ENCODE measurements around the gene GNA15. TPM values are rescaled to one million over a fixed set of nuclear protein-coding genes. Genes with fewer than 3 reads are reported as not detected.

GNA15 gene
- total RNA-seq, 1 experiment from 2014 or later = 0.22 TPM

DNA sequence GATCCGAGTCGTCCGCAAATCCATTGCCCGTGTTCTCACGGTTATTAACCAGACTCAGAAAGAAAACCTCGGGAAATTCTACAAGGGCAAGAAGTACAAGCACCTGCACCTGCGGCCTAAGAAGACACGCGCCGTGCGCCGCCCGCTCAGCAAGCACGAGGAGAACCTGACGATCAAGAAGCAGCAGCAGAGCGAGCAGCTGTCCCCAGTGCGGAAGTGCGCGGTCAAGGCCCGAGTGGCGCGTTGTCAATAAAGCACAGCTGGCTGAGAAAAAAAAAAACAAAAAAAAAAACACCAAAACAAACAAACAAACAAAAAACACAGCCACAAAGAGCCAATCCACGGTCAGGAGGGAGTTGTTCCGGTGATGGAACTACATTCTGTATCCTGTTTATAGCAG is 4.7 kb upstream of the GNA15 start (continued):
- no peak for TF ChIP-seq ERG (CRISPR knock-in tag; IDR thresholded peaks at IDR 0.05)
- no peak for TF ChIP-seq TCF7 (CRISPR knock-in tag; IDR thresholded peaks at IDR 0.05; ENCODE audit: low read depth)
- no peak for TF ChIP-seq E2F1 (CRISPR knock-in tag; IDR thresholded peaks at IDR 0.05)
- no peak for TF ChIP-seq EMX1 (CRISPR knock-in tag; IDR thresholded peaks at IDR 0.05)
- no peak for TF ChIP-seq NR3C1 (CRISPR knock-in tag; conservative IDR thresholded peaks at IDR 0.05; ENCODE audit: low read depth)
- no peak for TF ChIP-seq IRF2 (CRISPR knock-in tag; IDR thresholded peaks at IDR 0.05; ENCODE audit: borderline replicate concordance, low read depth)

GRCh38 chr19:3132971-3133792 is 2.7 kb upstream of the GNA15 start:
- peak overlapping the region; percentile 72 for H3K27ac Mint-ChIP-seq
- H3K9me3 Mint-ChIP-seq = no peaks in the 10 kb centered on the region
- DNase-seq (ENCODE audit: low spot score) = no peak
- peak; percentile 38 for ATAC-seq
- ChIA-PET POLR2A (no interaction called here), CTCF (interaction anchor here (1.1 to 1.7 kb wide), 5 partner anchors 24 to 183 kb away, joined by 4 to 7 read pairs (median 6); no protein-coding TSS in a partner anchor)
- H3K27me3 Mint-ChIP-seq (ENCODE audit: low read depth) = no peaks in the 10 kb centered on the region; the same call in 1 of the 2 replicates
- no peaks in the 10 kb centered on the region for H3K36me3 Mint-ChIP-seq
- no peak for TF ChIP-seq HMGA2 (CRISPR knock-in tag; IDR thresholded peaks at IDR 0.05)
- TF ChIP-seq CREM (CRISPR knock-in tag; IDR thresholded peaks at IDR 0.05) = no peak
- TF ChIP-seq TEAD1 (CRISPR knock-in tag; IDR thresholded peaks at IDR 0.05) = no peak
- TF ChIP-seq, protein P1, sequence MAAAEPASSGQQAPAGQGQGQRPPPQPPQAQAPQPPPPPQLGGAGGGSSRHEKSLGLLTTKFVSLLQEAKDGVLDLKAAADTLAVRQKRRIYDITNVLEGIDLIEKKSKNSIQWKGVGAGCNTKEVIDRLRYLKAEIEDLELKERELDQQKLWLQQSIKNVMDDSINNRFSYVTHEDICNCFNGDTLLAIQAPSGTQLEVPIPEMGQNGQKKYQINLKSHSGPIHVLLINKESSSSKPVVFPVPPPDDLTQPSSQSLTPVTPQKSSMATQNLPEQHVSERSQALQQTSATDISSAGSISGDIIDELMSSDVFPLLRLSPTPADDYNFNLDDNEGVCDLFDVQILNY (CRISPR knock-in tag; IDR thresholded peaks at IDR 0.05) = no peak
- TF ChIP-seq NFYB (CRISPR knock-in tag; conservative IDR thresholded peaks at IDR 0.05; ENCODE audit: low read depth) = no peak
- TF ChIP-seq ZNF416 (CRISPR knock-in tag; IDR thresholded peaks at IDR 0.05) = no peak
- no peak for TF ChIP-seq TEAD4 (CRISPR knock-in tag; IDR thresholded peaks at IDR 0.05)
- no peak for TF ChIP-seq RORB (CRISPR knock-in tag; IDR thresholded peaks at IDR 0.05)
- TF ChIP-seq, protein P2, sequence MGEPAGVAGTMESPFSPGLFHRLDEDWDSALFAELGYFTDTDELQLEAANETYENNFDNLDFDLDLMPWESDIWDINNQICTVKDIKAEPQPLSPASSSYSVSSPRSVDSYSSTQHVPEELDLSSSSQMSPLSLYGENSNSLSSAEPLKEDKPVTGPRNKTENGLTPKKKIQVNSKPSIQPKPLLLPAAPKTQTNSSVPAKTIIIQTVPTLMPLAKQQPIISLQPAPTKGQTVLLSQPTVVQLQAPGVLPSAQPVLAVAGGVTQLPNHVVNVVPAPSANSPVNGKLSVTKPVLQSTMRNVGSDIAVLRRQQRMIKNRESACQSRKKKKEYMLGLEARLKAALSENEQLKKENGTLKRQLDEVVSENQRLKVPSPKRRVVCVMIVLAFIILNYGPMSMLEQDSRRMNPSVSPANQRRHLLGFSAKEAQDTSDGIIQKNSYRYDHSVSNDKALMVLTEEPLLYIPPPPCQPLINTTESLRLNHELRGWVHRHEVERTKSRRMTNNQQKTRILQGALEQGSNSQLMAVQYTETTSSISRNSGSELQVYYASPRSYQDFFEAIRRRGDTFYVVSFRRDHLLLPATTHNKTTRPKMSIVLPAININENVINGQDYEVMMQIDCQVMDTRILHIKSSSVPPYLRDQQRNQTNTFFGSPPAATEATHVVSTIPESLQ (CRISPR knock-in tag; IDR thresholded peaks at IDR 0.05) = no peak
- TF ChIP-seq ZSCAN18 (CRISPR knock-in tag; IDR thresholded peaks at IDR 0.05) = no peak
- TF ChIP-seq, protein P3, sequence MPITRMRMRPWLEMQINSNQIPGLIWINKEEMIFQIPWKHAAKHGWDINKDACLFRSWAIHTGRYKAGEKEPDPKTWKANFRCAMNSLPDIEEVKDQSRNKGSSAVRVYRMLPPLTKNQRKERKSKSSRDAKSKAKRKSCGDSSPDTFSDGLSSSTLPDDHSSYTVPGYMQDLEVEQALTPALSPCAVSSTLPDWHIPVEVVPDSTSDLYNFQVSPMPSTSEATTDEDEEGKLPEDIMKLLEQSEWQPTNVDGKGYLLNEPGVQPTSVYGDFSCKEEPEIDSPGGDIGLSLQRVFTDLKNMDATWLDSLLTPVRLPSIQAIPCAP (CRISPR knock-in tag; IDR thresholded peaks at IDR 0.05) = no peak
- TF ChIP-seq, protein P4, sequence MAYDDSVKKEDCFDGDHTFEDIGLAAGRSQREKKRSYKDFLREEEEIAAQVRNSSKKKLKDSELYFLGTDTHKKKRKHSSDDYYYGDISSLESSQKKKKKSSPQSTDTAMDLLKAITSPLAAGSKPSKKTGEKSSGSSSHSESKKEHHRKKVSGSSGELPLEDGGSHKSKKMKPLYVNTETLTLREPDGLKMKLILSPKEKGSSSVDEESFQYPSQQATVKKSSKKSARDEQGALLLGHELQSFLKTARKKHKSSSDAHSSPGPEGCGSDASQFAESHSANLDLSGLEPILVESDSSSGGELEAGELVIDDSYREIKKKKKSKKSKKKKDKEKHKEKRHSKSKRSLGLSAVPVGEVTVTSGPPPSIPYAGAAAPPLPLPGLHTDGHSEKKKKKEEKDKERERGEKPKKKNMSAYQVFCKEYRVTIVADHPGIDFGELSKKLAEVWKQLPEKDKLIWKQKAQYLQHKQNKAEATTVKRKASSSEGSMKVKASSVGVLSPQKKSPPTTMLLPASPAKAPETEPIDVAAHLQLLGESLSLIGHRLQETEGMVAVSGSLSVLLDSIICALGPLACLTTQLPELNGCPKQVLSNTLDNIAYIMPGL (CRISPR knock-in tag; IDR thresholded peaks at IDR 0.05) = no peak
- TF ChIP-seq JUN (CRISPR knock-in tag; IDR thresholded peaks at IDR 0.05) = no peak
- TF ChIP-seq RELA (CRISPR knock-in tag; IDR thresholded peaks at IDR 0.05; ENCODE audit: borderline replicate concordance) = no peak
- no peak for TF ChIP-seq ZNF532 (CRISPR knock-in tag; IDR thresholded peaks at IDR 0.05; ENCODE audit: borderline replicate concordance)
- TF ChIP-seq ZBTB21 (CRISPR knock-in tag; IDR thresholded peaks at IDR 0.05; ENCODE audit: borderline replicate concordance) = no peak
- TF ChIP-seq FOXK1 (CRISPR knock-in tag; IDR thresholded peaks at IDR 0.05) = no peak
- H3K4me1 Mint-ChIP-seq = peaks cover 9% of the 10 kb centered on the region
- H3K4me3 Mint-ChIP-seq = no peak overlapping the region

Measured in WTC11 (cell line).